Prostate gland (tissue), 2 donors: ENCODE results near the gene VPS8.

Experiments used
- POLR2A ChIP-seq: fragments of 450-650 bp; IDR thresholded peaks from one replicate; pipeline ENCODE4 v1.6.1; 2016; ENCODE audit warnings: antibody characterized with exemption, mild to moderate bottlenecking
- TF ChIP-seq, protein P1 (sequence below), 4 experiments: fragments of 200-600 bp in 2 of 4; fragments of 450-650 bp in 2 of 4; sonication (generic) in 2 of 4; IDR thresholded peaks; 1 replicate in 3 of 4; 2 replicates in 1 of 4; pipeline ENCODE4 v1.5.1; 2016 to 2019; ENCODE audit warnings: antibody characterized with exemption in 4 of 4, mild to moderate bottlenecking in 2 of 4, moderate library complexity in 2 of 4

DNA sequence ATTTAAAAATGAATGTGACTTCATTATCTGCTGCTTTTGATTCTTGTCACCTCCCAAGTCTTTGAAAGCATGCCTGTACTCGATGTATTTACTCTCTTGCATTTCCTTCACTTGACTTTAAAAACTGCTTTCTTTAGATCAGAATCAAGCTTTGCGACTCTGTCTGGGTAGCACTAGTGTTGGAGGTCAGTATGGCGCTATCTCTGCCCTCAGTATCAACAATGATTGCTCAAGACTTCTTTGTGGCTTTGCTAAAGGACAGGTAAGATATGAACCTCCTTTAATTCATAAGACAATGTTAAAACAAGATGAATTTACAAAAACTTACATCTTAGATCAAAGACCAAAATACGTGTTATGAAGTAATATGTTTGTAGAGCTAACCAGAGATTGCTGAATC is 37.0 kb downstream of the VPS8 start:
- TF ChIP-seq, protein P1, sequence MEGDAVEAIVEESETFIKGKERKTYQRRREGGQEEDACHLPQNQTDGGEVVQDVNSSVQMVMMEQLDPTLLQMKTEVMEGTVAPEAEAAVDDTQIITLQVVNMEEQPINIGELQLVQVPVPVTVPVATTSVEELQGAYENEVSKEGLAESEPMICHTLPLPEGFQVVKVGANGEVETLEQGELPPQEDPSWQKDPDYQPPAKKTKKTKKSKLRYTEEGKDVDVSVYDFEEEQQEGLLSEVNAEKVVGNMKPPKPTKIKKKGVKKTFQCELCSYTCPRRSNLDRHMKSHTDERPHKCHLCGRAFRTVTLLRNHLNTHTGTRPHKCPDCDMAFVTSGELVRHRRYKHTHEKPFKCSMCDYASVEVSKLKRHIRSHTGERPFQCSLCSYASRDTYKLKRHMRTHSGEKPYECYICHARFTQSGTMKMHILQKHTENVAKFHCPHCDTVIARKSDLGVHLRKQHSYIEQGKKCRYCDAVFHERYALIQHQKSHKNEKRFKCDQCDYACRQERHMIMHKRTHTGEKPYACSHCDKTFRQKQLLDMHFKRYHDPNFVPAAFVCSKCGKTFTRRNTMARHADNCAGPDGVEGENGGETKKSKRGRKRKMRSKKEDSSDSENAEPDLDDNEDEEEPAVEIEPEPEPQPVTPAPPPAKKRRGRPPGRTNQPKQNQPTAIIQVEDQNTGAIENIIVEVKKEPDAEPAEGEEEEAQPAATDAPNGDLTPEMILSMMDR (IDR thresholded peaks at IDR 0.05) = no peak
- no peak for TF ChIP-seq POLR2A
